HT-29 (cell line): ENCODE results near the gene MTOR. TPM values are rescaled to one million over a fixed set of nuclear protein-coding genes. Genes with fewer than 3 reads are reported as not detected.
"Not testable (repeated sequence)": the region's sequence is repeated elsewhere in the genome, so short reads cannot be mapped to it uniquely, and the experiment has no call there.

Experiments used
- DNase-seq: peaks from one replicate; pipeline ENCODE4 v3.0.0-alpha.2; 2015; ENCODE audit warnings: low spot score
- total RNA-seq: library from RNA; depleted of rRNA; stranded (reverse); fragments of >200 nt; shearing (Covaris generic); gene quantifications from 2 replicates; pipeline ENCODE4 v1.2.3, GENCODE V29; 2014

MTOR gene
- total RNA-seq, 1 experiment from 2014 or later = 38.0 TPM

- DNase-seq = no peak
Observed at GRCh38 chr1:11109047-11109760, 153.1 kb downstream of the MTOR start.

GRCh38 chr1:11107599-11107998, 154.8 kb downstream of the MTOR start:
- no peak for DNase-seq

- DNase-seq = no peak
Observed at GRCh38 chr1:11105586-11105985, 156.8 kb downstream of the MTOR start.

DNA sequence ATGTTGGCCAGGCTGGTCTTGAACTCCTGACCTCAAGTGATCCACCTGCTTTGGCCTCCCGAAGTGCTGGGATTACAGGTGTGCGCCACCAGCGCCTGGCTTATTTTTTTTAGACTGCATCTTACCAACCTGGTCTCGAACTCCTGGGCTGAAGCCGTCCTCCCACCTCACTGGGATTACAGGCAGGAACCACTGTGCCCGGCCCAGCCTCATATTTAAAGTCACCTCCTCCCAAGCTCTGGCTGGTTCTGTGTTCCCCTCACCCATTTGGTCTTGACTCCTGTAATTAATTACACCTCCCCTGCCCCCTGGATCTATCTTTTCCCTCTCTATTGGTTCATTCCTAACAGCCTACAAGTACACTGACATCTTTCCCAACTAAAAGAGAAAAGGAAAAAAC, 161.0 kb downstream of the MTOR start:
- no peak for DNase-seq

GRCh38 chr1:11100806-11101205, 161.5 kb downstream of the MTOR start:
- DNase-seq = not testable (repeated sequence)

DNA sequence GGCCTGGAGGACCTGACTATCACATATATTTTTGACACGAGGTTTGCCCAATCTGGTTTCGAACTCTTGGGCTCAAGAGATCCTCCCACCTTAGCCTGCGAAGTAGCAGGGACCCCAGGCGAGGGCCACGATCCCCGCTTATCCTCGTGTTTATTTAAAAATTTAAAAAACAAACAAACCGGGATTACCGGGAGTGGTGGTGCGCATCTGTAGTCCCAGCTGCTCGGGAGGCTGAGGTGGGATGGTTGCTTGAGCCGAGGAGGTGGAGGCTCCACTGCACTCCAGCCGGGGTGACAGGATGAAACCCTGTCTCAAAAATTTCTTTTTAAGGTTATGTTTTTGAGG, 162.2 kb downstream of the MTOR start:
- no peak for DNase-seq

- peak; percentile 93 for DNase-seq
Observed at GRCh38 chr1:11099310-11100148, 162.8 kb downstream of the MTOR start, which contains the start of gene EXOSC10. TSS of gene EXOSC10 (minus strand) at chr1:11099869. CDS start at chr1:11099831, 38 bp downstream.

GRCh38 chr1:11098931-11099309, 163.4 kb downstream of the MTOR start:
- DNase-seq = no peak

- DNase-seq = not testable (repeated sequence)
Observed at GRCh38 chr1:11083784-11084183, 178.6 kb downstream of the MTOR start.

DNA sequence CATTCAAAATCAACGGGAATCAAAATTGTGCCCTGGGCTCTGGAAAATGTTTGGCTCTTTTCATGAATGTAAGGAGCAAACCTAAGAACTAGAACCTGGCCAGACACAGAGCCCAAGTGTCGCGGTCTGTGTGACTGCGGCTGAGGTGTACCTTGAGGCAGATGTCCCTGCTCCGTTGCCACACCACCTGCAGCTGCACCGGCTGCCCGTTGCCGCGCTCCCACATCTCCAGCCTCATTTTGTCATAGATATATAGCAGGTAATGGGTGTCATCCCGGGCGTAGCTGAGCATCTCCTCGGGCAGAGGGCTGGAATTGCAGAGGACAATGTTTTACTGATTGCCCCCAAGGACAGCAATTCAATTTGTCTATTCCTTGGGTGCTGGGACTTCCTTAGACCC, 181.4 kb downstream of the MTOR start:
- DNase-seq = no peak

GRCh38 chr1:11078631-11079030, 183.7 kb downstream of the MTOR start:
- DNase-seq = no peak

GRCh38 chr1:11073398-11073797, 189.0 kb downstream of the MTOR start:
- not testable (repeated sequence) for DNase-seq

DNA sequence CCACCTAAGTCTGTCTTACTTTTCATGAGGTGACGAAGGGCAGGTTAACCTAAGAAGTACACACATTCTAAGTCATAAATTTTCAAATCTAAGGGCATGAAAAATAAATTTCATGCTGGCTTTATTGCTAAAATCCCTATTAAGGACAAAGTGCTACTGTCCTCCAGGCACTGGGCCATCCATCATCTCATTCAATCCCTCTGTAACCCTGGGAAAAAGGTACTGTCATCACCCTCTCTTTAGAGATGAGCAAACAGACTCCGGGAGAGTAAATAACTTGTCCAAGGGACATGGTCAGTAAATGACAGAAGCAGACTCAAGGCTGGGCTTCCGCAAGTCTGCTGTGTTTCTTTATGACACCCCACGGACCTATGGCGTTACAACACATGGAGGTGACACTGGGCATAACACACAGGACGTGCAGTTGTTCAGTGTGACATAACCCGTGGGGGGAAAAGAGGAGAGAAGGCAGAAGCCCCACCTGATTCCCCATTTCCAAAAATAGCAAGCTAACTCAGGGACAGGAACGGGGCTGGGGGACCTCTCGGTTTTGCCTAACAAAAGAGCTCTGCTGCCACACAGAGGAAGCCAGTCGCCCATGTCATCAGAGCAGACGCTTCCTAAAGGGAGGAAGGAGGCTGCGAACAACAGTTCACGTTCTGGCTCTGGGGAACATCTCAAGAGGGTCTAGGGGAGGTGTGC, 190.0 kb downstream of the MTOR start:
- DNase-seq = no peak

DNA sequence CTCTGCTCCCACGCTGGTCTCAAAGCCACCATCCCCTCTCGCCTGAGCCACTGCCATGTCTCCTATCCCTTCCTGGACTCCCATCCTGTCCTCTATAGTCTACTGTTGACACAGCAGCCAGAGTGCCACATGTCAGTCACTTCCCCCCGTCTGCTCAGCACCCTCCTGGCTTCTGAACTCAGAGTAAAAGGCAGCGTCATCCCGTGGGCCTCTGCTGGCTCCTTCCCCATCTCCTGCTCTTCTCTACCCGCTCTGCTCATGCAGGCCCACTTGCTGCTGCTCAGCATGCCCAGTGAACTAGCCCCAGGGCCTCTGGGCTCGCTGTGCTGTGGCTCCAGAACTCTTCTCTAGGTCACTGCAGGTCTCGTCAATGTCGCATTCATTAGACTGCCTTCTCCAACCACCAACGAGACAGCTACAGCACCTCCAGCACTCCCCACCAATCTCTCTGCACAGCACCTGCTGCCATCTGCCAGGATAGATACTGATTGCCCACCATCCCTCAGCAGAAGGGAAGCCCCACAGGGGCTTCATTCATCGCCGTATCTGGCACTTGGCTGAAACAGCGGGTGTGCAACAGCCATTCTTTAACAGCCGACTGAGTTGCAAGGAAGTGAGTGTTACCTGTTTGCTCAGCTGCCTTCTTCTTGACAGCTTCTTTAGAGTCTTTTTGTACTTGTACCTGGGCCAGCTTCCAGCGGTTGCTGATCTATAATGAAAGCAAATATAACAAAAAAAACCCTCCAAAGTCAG, 190.7 kb downstream of the MTOR start:
- no peak for DNase-seq

- no peak for DNase-seq
Observed at GRCh38 chr1:11070876-11071275, 191.5 kb downstream of the MTOR start.

GRCh38 chr1:11068600-11069473, 193.5 kb downstream of the MTOR start:
- DNase-seq = no peak

DNA sequence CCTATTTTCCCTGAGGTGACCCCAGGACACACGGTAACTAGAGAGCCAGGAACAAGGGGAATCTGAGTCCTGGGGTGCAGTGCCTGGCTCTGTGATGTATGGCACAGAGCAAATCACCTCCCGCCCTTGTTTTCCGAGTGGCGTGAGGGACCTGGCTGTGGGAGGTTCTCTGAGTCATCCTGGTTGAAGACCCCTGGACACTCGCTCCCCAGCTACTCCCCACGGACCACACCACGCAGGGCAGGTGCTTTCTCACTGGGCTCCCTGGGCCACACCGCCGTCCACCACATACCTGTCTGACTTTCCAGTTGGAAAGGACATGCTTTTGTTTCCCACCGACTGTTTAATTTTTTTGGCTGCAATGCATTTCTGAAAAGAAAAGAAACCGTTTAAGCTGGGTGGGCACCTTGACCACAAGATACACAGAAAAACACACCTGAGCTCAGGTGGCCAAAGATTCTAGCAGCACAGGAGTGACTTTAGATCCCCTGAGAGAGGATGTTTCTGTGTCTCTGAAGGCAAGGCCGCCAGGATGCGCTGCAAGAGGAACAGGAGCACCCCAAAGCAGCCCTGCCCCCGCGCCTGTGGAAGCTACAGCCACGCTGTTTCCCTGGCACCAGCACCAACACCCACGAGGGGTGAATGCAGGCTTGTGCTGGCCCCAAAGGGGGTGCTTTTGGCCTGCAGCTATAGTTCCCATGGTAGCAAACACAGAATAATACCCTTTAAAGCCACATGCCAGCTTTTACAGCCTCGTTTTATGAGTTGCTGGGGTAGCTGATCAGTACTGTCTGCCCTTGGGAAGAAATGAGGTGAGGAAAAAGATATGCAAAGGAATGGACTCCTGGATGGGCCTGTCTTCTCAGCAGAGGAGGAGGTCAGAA, 194.4 kb downstream of the MTOR start:
- no peak for DNase-seq

DNA sequence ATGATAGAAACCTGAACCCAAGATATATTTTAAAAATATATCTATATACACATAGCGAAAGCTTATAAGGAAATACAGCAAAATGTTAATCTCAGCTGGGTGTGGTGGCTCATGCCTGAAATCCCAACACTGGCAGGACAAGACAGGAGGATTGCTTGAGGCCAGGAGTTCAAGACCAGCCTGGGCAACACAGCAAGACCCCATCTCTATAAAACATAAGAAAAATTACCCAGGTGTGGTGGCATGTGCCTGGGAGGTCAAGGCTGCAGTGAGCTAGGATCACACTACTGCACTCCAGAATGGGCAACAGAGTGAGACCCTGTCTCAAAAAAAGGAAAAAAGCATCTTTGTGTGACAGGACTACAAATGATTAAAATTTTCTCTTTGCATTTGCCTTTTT, 196.6 kb downstream of the MTOR start:
- DNase-seq = no peak

DNA sequence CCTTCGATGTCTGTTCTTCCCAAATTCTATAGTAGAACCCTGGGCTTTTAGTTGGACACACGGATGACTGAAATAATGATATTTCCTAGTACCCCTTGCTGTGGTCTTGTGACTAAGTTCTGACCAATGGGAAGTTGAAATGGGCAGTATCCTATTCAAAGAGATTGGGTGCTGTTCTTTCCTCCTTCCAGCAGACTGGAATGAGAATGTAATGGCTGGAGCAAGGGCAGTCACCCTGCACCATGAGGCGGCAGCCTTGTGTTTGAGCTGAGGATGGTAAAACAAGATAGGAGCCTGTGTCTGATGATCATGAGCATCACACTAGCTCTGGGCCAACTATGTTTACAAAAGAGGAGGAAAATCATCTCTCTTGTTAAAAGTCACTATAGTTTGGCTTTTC, 197.4 kb downstream of the MTOR start:
- no peak for DNase-seq
